K562 (cell line): ENCODE measurements around the gene ZBTB2. TPM values are rescaled to one million over a fixed set of nuclear protein-coding genes. Genes with fewer than 3 reads are reported as not detected.

Experiments used
- ADNP ChIP-seq: fragments of 200-800 bp; sonication (Bioruptor generic); IDR thresholded peaks from 2 replicates; pipeline ENCODE4 v1.6.1; 2016; ENCODE audit warnings: missing genetic modification characterization, missing compliant biosample characterization
- BCLAF1 ChIP-seq, 2 experiments: fragments of 450-650 bp in 1 of 2; IDR thresholded peaks; 2 replicates each; pipeline ENCODE4 v1.6.1; 2011 to 2017; ENCODE audit warnings: low read depth in 2 of 2, antibody characterized with exemption in 1 of 2, borderline replicate concordance in 1 of 2, low read length in 1 of 2, mild to moderate bottlenecking in 1 of 2, mixed read lengths in 1 of 2; ENCODE audit not compliant: control insufficient read depth in 1 of 2
- CBX8 ChIP-seq: fragments of 200-600 bp; sonication (generic); IDR thresholded peaks from 2 replicates; pipeline ENCODE4 v1.6.1; 2012; ENCODE audit warnings: borderline replicate concordance, mixed run types, low read depth, mild to moderate bottlenecking, moderate library complexity, mixed read lengths, low read length, control low read depth, inconsistent platforms; ENCODE audit not compliant: poor library complexity, severe bottlenecking; ENCODE audit errors: extremely low read depth
- CC2D1A ChIP-seq: fragments of 450-650 bp; IDR thresholded peaks from 2 replicates; pipeline ENCODE4 v1.6.1; 2017; ENCODE audit warnings: mild to moderate bottlenecking
- CREM ChIP-seq: IDR thresholded peaks from 2 replicates; pipeline ENCODE4 v1.6.1; 2014; ENCODE audit warnings: antibody characterized with exemption, low read depth
- ESRRA ChIP-seq: fragments of 450-650 bp; IDR thresholded peaks from 2 replicates; pipeline ENCODE4 v1.6.1; 2014; ENCODE audit warnings: low read depth, mild to moderate bottlenecking, moderate library complexity, borderline replicate concordance
- FOXJ3 ChIP-seq: sonication (generic); formaldehyde crosslinking; IDR thresholded peaks from 2 replicates; pipeline ENCODE4 v1.4.0; 2020; ENCODE audit warnings: mild to moderate bottlenecking, missing genetic modification reagents
- FOXK1 ChIP-seq: sonication (generic); formaldehyde crosslinking; IDR thresholded peaks from 2 replicates; pipeline ENCODE4 v1.8.0; 2022; ENCODE audit warnings: missing genetic modification reagents, mild to moderate bottlenecking, borderline replicate concordance
- HCFC1 ChIP-seq: IDR thresholded peaks from 2 replicates; pipeline ENCODE4 v1.6.1; 2012; ENCODE audit warnings: low read depth, low read length, improper control_type of control experiment
- JUND ChIP-seq, 2 experiments: IDR thresholded peaks; 2 replicates in 1 of 2; 3 replicates in 1 of 2; pipeline ENCODE4 v1.6.1; 2011; ENCODE audit warnings: borderline replicate concordance in 2 of 2, low read depth in 2 of 2, low read length in 2 of 2, improper control_type of control experiment in 1 of 2, missing biosample characterization in 1 of 2, missing genetic modification characterization in 1 of 2, missing genetic modification reagents in 1 of 2
- RCOR1 ChIP-seq, 2 experiments: IDR thresholded peaks; 2 replicates each; pipeline ENCODE4 v1.6.1; 2012; ENCODE audit warnings: low read depth in 2 of 2, low read length in 2 of 2, borderline replicate concordance in 1 of 2, improper control_type of control experiment in 1 of 2
- RFX1 ChIP-seq: fragments of 450-650 bp; IDR thresholded peaks from 2 replicates; pipeline ENCODE4 v1.6.1; 2016; ENCODE audit warnings: mild to moderate bottlenecking, moderate library complexity
- RFX5 ChIP-seq: IDR thresholded peaks from 2 replicates; pipeline ENCODE4 v1.6.1; 2011; ENCODE audit warnings: low read depth, mild to moderate bottlenecking, improper control_type of control experiment, low read length
- SRSF9 ChIP-seq: fragments of 200-400 bp; formaldehyde crosslinking; IDR thresholded peaks from 2 replicates; pipeline ENCODE4 v1.6.1; 2017; ENCODE audit warnings: low read depth, low read length, borderline replicate concordance
- YBX1 ChIP-seq: fragments of 450-650 bp; IDR thresholded peaks from 2 replicates; pipeline ENCODE4 v1.7.1; 2016; ENCODE audit warnings: mild to moderate bottlenecking
- polyA plus RNA-seq, 8 experiments: library from polyadenylated mRNA; depleted of rRNA in 4 of 8; stranded (reverse) in 5 of 8; unstranded in 3 of 8; fragments of >200 nt; fragmentation: Nextera tagmentation in 2 of 8; fragmentation: Illumina TruSeq in 1 of 8; extraction: Ambion mirVana in 2 of 8; extraction: Trizol in 1 of 8; gene quantifications; 2 replicates each; pipeline versions ENCODE4 v1.2.1 to v1.2.3, GENCODE V29; 2011 to 2014; ENCODE audit warnings: inconsistent platforms in 1 of 8, missing spikeins in 1 of 8
- total RNA-seq, 7 experiments: library from RNA; depleted of rRNA in 6 of 7; stranded (reverse); fragments of >200 nt in 6 of 7; fragmentation: Illumina TruSeq in 2 of 7; extraction: Trizol in 2 of 7; gene quantifications; 2 replicates each; pipeline versions ENCODE4 v1.2.1 to v1.2.3, GENCODE V29; 2011 to 2021; ENCODE audit warnings: low replicate concordance in 1 of 7
- TF ChIP-seq, protein P1 (sequence below): fragments of 450-650 bp; IDR thresholded peaks from 2 replicates; pipeline ENCODE4 v1.6.1; 2014; ENCODE audit warnings: low read depth, mild to moderate bottlenecking, moderate library complexity, borderline replicate concordance

ZBTB2 gene
- total and polyA plus RNA-seq, 9 of the 15 experiments (the other 6 are each of a cell fraction or from before 2014, with no cell fraction given), result 5.1 to 26.2 (median 16.4) TPM

- TF ChIP-seq BCLAF1 (IDR thresholded peaks at IDR 0.05; ENCODE audit: borderline replicate concordance in 1 of 2, control insufficient read depth in 1 of 2, low read depth in 2 of 2, low read length in 1 of 2), result no peak
- TF ChIP-seq HCFC1, result 0 out of 2 replicates have a peak, but pooled peaks have one; percentile 29
- TF ChIP-seq RCOR1 (IDR thresholded peaks at IDR 0.05; ENCODE audit: borderline replicate concordance in 1 of 2, low read depth in 2 of 2, low read length in 2 of 2), result peak in 1 of 2 experiments; percentile 52; a peak in 1 of 4 replicates
- no peak for TF ChIP-seq RFX5
- TF ChIP-seq YBX1, result no peak
- TF ChIP-seq FOXK1, result 0 out of 2 replicates have a peak, but pooled peaks have one; percentile 32
- TF ChIP-seq, protein P1, sequence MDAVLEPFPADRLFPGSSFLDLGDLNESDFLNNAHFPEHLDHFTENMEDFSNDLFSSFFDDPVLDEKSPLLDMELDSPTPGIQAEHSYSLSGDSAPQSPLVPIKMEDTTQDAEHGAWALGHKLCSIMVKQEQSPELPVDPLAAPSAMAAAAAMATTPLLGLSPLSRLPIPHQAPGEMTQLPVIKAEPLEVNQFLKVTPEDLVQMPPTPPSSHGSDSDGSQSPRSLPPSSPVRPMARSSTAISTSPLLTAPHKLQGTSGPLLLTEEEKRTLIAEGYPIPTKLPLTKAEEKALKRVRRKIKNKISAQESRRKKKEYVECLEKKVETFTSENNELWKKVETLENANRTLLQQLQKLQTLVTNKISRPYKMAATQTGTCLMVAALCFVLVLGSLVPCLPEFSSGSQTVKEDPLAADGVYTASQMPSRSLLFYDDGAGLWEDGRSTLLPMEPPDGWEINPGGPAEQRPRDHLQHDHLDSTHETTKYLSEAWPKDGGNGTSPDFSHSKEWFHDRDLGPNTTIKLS, result peak; percentile 25; the same call in 1 of the 2 replicates
- no peak for TF ChIP-seq CBX8
- TF ChIP-seq SRSF9, result no peak
- peak; percentile 34; the same call in 1 of the 2 replicates for TF ChIP-seq JUND (IDR thresholded peaks at IDR 0.05; ENCODE audit: borderline replicate concordance, low read depth, low read length)
- TF ChIP-seq JUND (tag; IDR thresholded peaks at IDR 0.05; ENCODE audit: borderline replicate concordance, low read depth, low read length), result no peak
- peak; percentile 75 for TF ChIP-seq CREM
- TF ChIP-seq FOXJ3 (CRISPR knock-in tag), result no peak
- TF ChIP-seq ESRRA, result 0 out of 2 replicates have a peak, but pooled peaks have one; percentile 15
- no peak for TF ChIP-seq ADNP (tag)
- TF ChIP-seq CC2D1A, result peak; percentile 92
- no peak for TF ChIP-seq RFX1
Measured at GRCh38 chr6:151323791-151324487, 67.4 kb downstream of the ZBTB2 start (continued).
